HG02885 (cell line): ENCODE measurements around the gene OCEL1.
"Not testable (repeated sequence)": the region's sequence is repeated elsewhere in the genome, so short reads cannot be mapped to it uniquely, and the experiment has no call there.

Experiments used
- ATAC-seq: cut with Tn5 transposase; IDR thresholded peaks from one replicate; pipeline ENCODE4 v1.9.1; 2021; ENCODE audit warnings: mild to moderate bottlenecking; ENCODE audit not compliant: unreplicated experiment, poor library complexity

The OCEL1 gene

GRCh38 chr19:17259934-17260333 lies 33.9 kb downstream of the OCEL1 start:
- ATAC-seq: no peak

- ATAC-seq: peak; percentile 75
These were observed 34.9 kb downstream of the OCEL1 start for GRCh38 chr19:17260842-17261325.

GRCh38 chr19:17262557-17262956 lies 36.5 kb downstream of the OCEL1 start:
- ATAC-seq: no peak

- ATAC-seq: no peak
These were observed 38.0 kb downstream of the OCEL1 start for GRCh38 chr19:17263712-17264640.

- ATAC-seq: no peak
These were observed 38.6 kb downstream of the OCEL1 start, which contains the start of gene USHBP1 for GRCh38 chr19:17264641-17264979. Gene USHBP1, minus strand, starts transcription at chr19:17264745. Its CDS starts 446 bp downstream, at chr19:17264299.

- no peak for ATAC-seq
These were observed 40.0 kb downstream of the OCEL1 start for GRCh38 chr19:17266026-17266425.

GRCh38 chr19:17266589-17266974 lies 40.6 kb downstream of the OCEL1 start:
- ATAC-seq: no peak

- peak; percentile 93 for ATAC-seq
These were observed 41.2 kb downstream of the OCEL1 start, which contains the start of gene BABAM1 for GRCh38 chr19:17266975-17267788. Gene BABAM1, plus strand, starts transcription at chr19:17267443. Its CDS starts 1,364 bp downstream, at chr19:17268807.

GRCh38 chr19:17268754-17269153 lies 42.7 kb downstream of the OCEL1 start:
- no peak for ATAC-seq

GRCh38 chr19:17274892-17275291 lies 48.9 kb downstream of the OCEL1 start:
- not testable (repeated sequence) for ATAC-seq

GRCh38 chr19:17275441-17276175 lies 49.6 kb downstream of the OCEL1 start:
- ATAC-seq: no peak
